Mucosa of stomach (tissue), 1 donor: Measurements from ENCODE around the gene POPDC3.

Experiments
- H3K27me3 ChIP-seq: one replicate; pipeline ENCODE4 v1.7.0; 2013; ENCODE audit warnings: mild to moderate bottlenecking, low read length; ENCODE audit not compliant: control insufficient read depth, insufficient read depth
- H3K36me3 ChIP-seq: one replicate; pipeline ENCODE4 v1.7.0; 2013; ENCODE audit warnings: low read length; ENCODE audit not compliant: control insufficient read depth, insufficient read depth
- H3K4me1 ChIP-seq: one replicate; pipeline ENCODE4 v1.7.0; 2013; ENCODE audit warnings: mild to moderate bottlenecking, low read length; ENCODE audit not compliant: control insufficient read depth, insufficient read depth
- H3K4me3 ChIP-seq: one replicate; pipeline ENCODE4 v1.7.0; 2013; ENCODE audit warnings: low read length
- H3K9ac ChIP-seq: one replicate; pipeline ENCODE4 v1.7.0; 2013; ENCODE audit warnings: mild to moderate bottlenecking, low read length, moderate library complexity
- H3K9me3 ChIP-seq: one replicate; pipeline ENCODE4 v1.7.0; 2013; ENCODE audit warnings: mild to moderate bottlenecking, low read length, moderate library complexity; ENCODE audit not compliant: control insufficient read depth
- donor health status: Pancreatic carcinoma.

Gene POPDC3

GRCh38 chr6:105135907-105136430, 43.8 kb downstream of the POPDC3 start:
- Histone ChIP-seq H3K9ac (peak overlapping the region; percentile 45), H3K9me3 (no peaks in the 10 kb centered on the region), H3K36me3 (no peaks in the 10 kb centered on the region), H3K4me1 (no peaks in the 10 kb centered on the region), H3K27me3 (peaks cover 22% of the 10 kb centered on the region), H3K4me3 (peak overlapping the region; percentile 26)

- Histone ChIP-seq H3K27me3 (peaks cover 22% of the 10 kb centered on the region), H3K36me3 (no peaks in the 10 kb centered on the region), H3K4me1 (no peaks in the 10 kb centered on the region), H3K9ac (no peak overlapping the region), H3K9me3 (no peaks in the 10 kb centered on the region), H3K4me3 (no peak overlapping the region)
Observed at GRCh38 chr6:105135056-105135455, 44.8 kb downstream of the POPDC3 start.

- H3K9ac ChIP-seq, result no peak overlapping the region
- no peaks in the 10 kb centered on the region for H3K36me3 ChIP-seq
- H3K27me3 ChIP-seq, result no peaks in the 10 kb centered on the region
- H3K9me3 ChIP-seq, result no peaks in the 10 kb centered on the region
- no peaks in the 10 kb centered on the region for H3K4me1 ChIP-seq
- no peak overlapping the region for H3K4me3 ChIP-seq
Observed at GRCh38 chr6:105122717-105123116, 57.1 kb downstream of the POPDC3 start.

GRCh38 chr6:105121981-105122380, 57.8 kb downstream of the POPDC3 start:
- H3K27me3 ChIP-seq, result no peaks in the 10 kb centered on the region
- H3K9me3 ChIP-seq, result no peaks in the 10 kb centered on the region
- H3K4me3 ChIP-seq, result no peak overlapping the region
- H3K4me1 ChIP-seq, result no peaks in the 10 kb centered on the region
- H3K36me3 ChIP-seq, result no peaks in the 10 kb centered on the region
- no peak overlapping the region for H3K9ac ChIP-seq

GRCh38 chr6:105120570-105120969, 59.2 kb downstream of the POPDC3 start:
- Histone ChIP-seq H3K4me3 (no peak overlapping the region), H3K4me1 (no peaks in the 10 kb centered on the region), H3K36me3 (no peaks in the 10 kb centered on the region), H3K27me3 (no peaks in the 10 kb centered on the region), H3K9me3 (no peaks in the 10 kb centered on the region), H3K9ac (no peak overlapping the region)

- Histone ChIP-seq H3K36me3 (no peaks in the 10 kb centered on the region), H3K4me3 (no peak overlapping the region), H3K9ac (no peak overlapping the region), H3K27me3 (no peaks in the 10 kb centered on the region), H3K4me1 (no peaks in the 10 kb centered on the region), H3K9me3 (no peaks in the 10 kb centered on the region)
Observed at GRCh38 chr6:105116150-105116549, 63.7 kb downstream of the POPDC3 start.

- no peak overlapping the region for H3K9ac ChIP-seq
- H3K27me3 ChIP-seq, result no peaks in the 10 kb centered on the region
- no peaks in the 10 kb centered on the region for H3K36me3 ChIP-seq
- H3K4me3 ChIP-seq, result no peak overlapping the region
- no peaks in the 10 kb centered on the region for H3K9me3 ChIP-seq
- no peaks in the 10 kb centered on the region for H3K4me1 ChIP-seq
Observed at GRCh38 chr6:105113422-105113821, 66.4 kb downstream of the POPDC3 start.

- Histone ChIP-seq H3K9ac (no peak overlapping the region), H3K4me3 (no peak overlapping the region)
Observed at GRCh38 chr6:105112577-105112976, 67.2 kb downstream of the POPDC3 start.

GRCh38 chr6:105111871-105112270, 67.9 kb downstream of the POPDC3 start:
- no peaks in the 10 kb centered on the region for H3K9me3 ChIP-seq
- no peaks in the 10 kb centered on the region for H3K36me3 ChIP-seq

More at GRCh38 chr6:105112577-105112976, 67.2 kb downstream of the POPDC3 start:
- no peaks in the 10 kb centered on the region for H3K36me3 ChIP-seq
- no peaks in the 10 kb centered on the region for H3K4me1 ChIP-seq
- H3K27me3 ChIP-seq, result no peaks in the 10 kb centered on the region
- no peaks in the 10 kb centered on the region for H3K9me3 ChIP-seq

GRCh38 chr6:105111105-105111504, 68.7 kb downstream of the POPDC3 start:
- Histone ChIP-seq H3K27me3 (no peaks in the 10 kb centered on the region), H3K4me1 (no peaks in the 10 kb centered on the region), H3K9me3 (no peaks in the 10 kb centered on the region), H3K4me3 (no peak overlapping the region), H3K9ac (no peak overlapping the region), H3K36me3 (no peaks in the 10 kb centered on the region)

More at GRCh38 chr6:105111871-105112270, 67.9 kb downstream of the POPDC3 start:
- H3K9ac ChIP-seq, result no peak overlapping the region
- no peaks in the 10 kb centered on the region for H3K27me3 ChIP-seq
- H3K4me3 ChIP-seq, result no peak overlapping the region
- H3K4me1 ChIP-seq, result no peaks in the 10 kb centered on the region

- Histone ChIP-seq H3K4me3 (no peak overlapping the region), H3K4me1 (no peaks in the 10 kb centered on the region), H3K9me3 (no peaks in the 10 kb centered on the region), H3K9ac (no peak overlapping the region), H3K36me3 (no peaks in the 10 kb centered on the region), H3K27me3 (no peaks in the 10 kb centered on the region)
Observed at GRCh38 chr6:105109955-105110895, 69.6 kb downstream of the POPDC3 start.

GRCh38 chr6:105108631-105109262, 71.1 kb downstream of the POPDC3 start:
- no peak overlapping the region for H3K9ac ChIP-seq
- H3K36me3 ChIP-seq, result no peaks in the 10 kb centered on the region
- no peak overlapping the region for H3K4me3 ChIP-seq
- no peaks in the 10 kb centered on the region for H3K27me3 ChIP-seq
- no peaks in the 10 kb centered on the region for H3K9me3 ChIP-seq
- no peaks in the 10 kb centered on the region for H3K4me1 ChIP-seq
